Keratinocyte (primary cell): ENCODE results near the gene ATG9B. TPM values are rescaled to one million over a fixed set of nuclear protein-coding genes. Genes with fewer than 3 reads are reported as not detected.

Source experiments
- DNase-seq: peaks from one replicate; pipeline ENCODE4 v3.0.0-alpha.2; 2011; ENCODE audit warnings: low read depth, missing footprints, low spot score
- FAIRE-seq: peaks from 2 replicates; lab custom pipeline; 2011; peaks lifted over from hg19 to GRCh38; lab: Jason Lieb, UNC
- H2AFZ ChIP-seq: 2 replicates; pipeline ENCODE4 v1.6.0; 2012; ENCODE audit warnings: low read length, control low read depth, inconsistent platforms; ENCODE audit not compliant: control insufficient read depth
- H3K27ac ChIP-seq: 2 replicates; pipeline ENCODE4 v1.5.1; 2011; ENCODE audit warnings: low read length; ENCODE audit not compliant: control insufficient read depth, insufficient read depth
- H3K27me3 ChIP-seq: 3 replicates; pipeline ENCODE4 v1.6.0; 2011; ENCODE audit warnings: low read length; ENCODE audit not compliant: control insufficient read depth, insufficient read depth; ENCODE audit errors: extremely low read depth
- H3K36me3 ChIP-seq, 2 experiments: 2 replicates in 1 of 2; 3 replicates in 1 of 2; pipeline ENCODE4 v1.5.1; 2011; ENCODE audit warnings: low read length in 2 of 2, mild to moderate bottlenecking in 1 of 2; ENCODE audit not compliant: control insufficient read depth in 2 of 2, insufficient read depth in 2 of 2; ENCODE audit errors: extremely low read depth in 1 of 2
- H3K4me1 ChIP-seq: 3 replicates; pipeline ENCODE4 v1.5.1; 2011; ENCODE audit warnings: low read length; ENCODE audit not compliant: control insufficient read depth, insufficient read depth; ENCODE audit errors: extremely low read depth
- H3K4me2 ChIP-seq: 3 replicates; pipeline ENCODE4 v1.6.0; 2011; ENCODE audit warnings: low read depth, low read length; ENCODE audit not compliant: control insufficient read depth, insufficient read depth; ENCODE audit errors: extremely low read depth
- H3K4me3 ChIP-seq, 3 experiments: fragments of 200-600 bp in 1 of 3; sonication (generic) in 1 of 3; 2 replicates in 2 of 3; 3 replicates in 1 of 3; pipeline ENCODE4 v1.5.1; 2011 to 2016; ENCODE audit warnings: low read length in 3 of 3, mild to moderate bottlenecking in 3 of 3, control low read depth in 2 of 3, inconsistent platforms in 1 of 3, low read depth in 1 of 3, mixed read lengths in 1 of 3, mixed run types in 1 of 3, moderate library complexity in 1 of 3; ENCODE audit not compliant: control insufficient read depth in 2 of 3, insufficient read depth in 2 of 3; ENCODE audit errors: extremely low read depth in 1 of 3
- H3K79me2 ChIP-seq: 2 replicates; pipeline ENCODE4 v1.6.0; 2012; ENCODE audit warnings: low read length; ENCODE audit not compliant: control insufficient read depth, insufficient read depth
- H3K9ac ChIP-seq: 3 replicates; pipeline ENCODE4 v1.6.0; 2011; ENCODE audit warnings: low read length; ENCODE audit not compliant: control insufficient read depth, insufficient read depth; ENCODE audit errors: extremely low read depth
- H3K9me1 ChIP-seq: 3 replicates; pipeline ENCODE4 v1.6.0; 2011; ENCODE audit warnings: low read length; ENCODE audit not compliant: control insufficient read depth, insufficient read depth; ENCODE audit errors: extremely low read depth
- H3K9me3 ChIP-seq: 2 replicates; pipeline ENCODE4 v1.5.1; 2012; ENCODE audit warnings: low read depth, low read length; ENCODE audit not compliant: control insufficient read depth
- H4K20me1 ChIP-seq: 3 replicates; pipeline ENCODE4 v1.6.0; 2011; ENCODE audit warnings: low read length; ENCODE audit not compliant: control insufficient read depth, insufficient read depth; ENCODE audit errors: extremely low read depth
- CTCF ChIP-seq, 3 experiments: IDR thresholded peaks in 1 of 3; conservative IDR thresholded peaks in 1 of 3; optimal IDR thresholded peaks in 1 of 3; 2 replicates in 2 of 3; 3 replicates in 1 of 3; pipeline versions ENCODE3 to v1.5.1; 2011; ENCODE audit warnings: low read length in 3 of 3, mild to moderate bottlenecking in 3 of 3, moderate library complexity in 2 of 3, control low read depth in 1 of 3, inconsistent platforms in 1 of 3; ENCODE audit not compliant: insufficient read depth in 2 of 3; ENCODE audit errors: extremely low read depth in 1 of 3
- EZH2 ChIP-seq: IDR thresholded peaks from one replicate; pipeline ENCODE4 v1.6.1; 2012; ENCODE audit warnings: inconsistent platforms, mild to moderate bottlenecking, low read length, moderate library complexity
- dilution Hi-C: fragments of 300-500 bp; cut with MboI; formaldehyde crosslinking; loops from one replicate; pipeline ENCODE4 v1.7.0; 2020; ENCODE audit warnings: low sequenced_read_pairs; ENCODE audit not compliant: extremely low pct_ligation_motif_present
- polyA plus RNA-seq, 5 experiments: library from polyadenylated mRNA; depleted of rRNA in 3 of 5; stranded (reverse) in 3 of 5; stranded (forward) in 1 of 5; unstranded in 1 of 5; fragments of >200 nt; gene quantifications; 1 replicate in 1 of 5; 2 replicates in 3 of 5; 3 replicates in 1 of 5; pipeline versions ENCODE4 v1.2.1 to v1.2.3, GENCODE V29; 2011 to 2012; ENCODE audit warnings: missing spikeins in 2 of 5, low read depth in 1 of 5, low replicate concordance in 1 of 5

Gene ATG9B
- polyA plus RNA-seq, 1 donor (not counting 4 experiments of a cell fraction or from before 2014, with no cell fraction given) = 0.12 TPM

- H3K27me3 ChIP-seq = peaks cover 66% of the 10 kb centered on the region
- H3K79me2 ChIP-seq = no peaks in the 10 kb centered on the region
- no peak overlapping the region for H3K27ac ChIP-seq
- TF ChIP-seq EZH2 = peak; percentile 86
- no peak for TF ChIP-seq CTCF (optimal IDR thresholded peaks at IDR 0.05 in 1 of 3, IDR thresholded peaks at IDR 0.05 in 1 of 3, conservative IDR thresholded peaks at IDR 0.05 in 1 of 3; ENCODE audit: extremely low read depth in 1 of 3, insufficient read depth in 2 of 3, low read length in 3 of 3)
- H3K36me3 ChIP-seq = no peaks in the 10 kb centered on the region
- H3K4me2 ChIP-seq = no peak overlapping the region
- FAIRE-seq (no peak), DNase-seq (no peak)
- no peak overlapping the region for H3K4me3 ChIP-seq
- H3K9me1 ChIP-seq = no peaks in the 10 kb centered on the region
- H3K9ac ChIP-seq = no peak overlapping the region
- H4K20me1 ChIP-seq = no peaks in the 10 kb centered on the region
- no peak overlapping the region for H2AFZ ChIP-seq
- H3K9me3 ChIP-seq = no peaks in the 10 kb centered on the region
- H3K4me1 ChIP-seq = peaks cover 2% of the 10 kb centered on the region
- dilution Hi-C loops = no loop called here
Measured at GRCh38 chr7:150979713-150980390, 44.4 kb downstream of the ATG9B start.

GRCh38 chr7:150978126-150978789, 46.0 kb downstream of the ATG9B start, which contains the start of gene KCNH2:
Gene KCNH2 (minus strand): TSS chr7:150978321. CDS start chr7:150977913, 408 bp downstream.
- DNase-seq = no peak
- Histone ChIP-seq H3K4me1 (peaks cover 2% of the 10 kb centered on the region), H3K27ac (no peak within 1 kb of the TSS), H4K20me1 (no peaks in the 10 kb centered on the region), H3K4me3 (no peak within 1 kb of the TSS), H2AFZ (no peak within 1 kb of the TSS), H3K27me3 (peaks cover 79% of the 10 kb centered on the region), H3K36me3 (no peaks in the 10 kb centered on the region), H3K9me1 (no peaks in the 10 kb centered on the region), H3K79me2 (no peaks in the 10 kb centered on the region), H3K4me2 (no peak within 1 kb of the TSS), H3K9ac (no peak within 1 kb of the TSS), H3K9me3 (no peaks in the 10 kb centered on the region)
- dilution Hi-C loops = no loop called here
- FAIRE-seq = no peak
- peak; percentile 98 for TF ChIP-seq EZH2
- no peak for TF ChIP-seq CTCF (optimal IDR thresholded peaks at IDR 0.05 in 1 of 3, IDR thresholded peaks at IDR 0.05 in 1 of 3, conservative IDR thresholded peaks at IDR 0.05 in 1 of 3; ENCODE audit: extremely low read depth in 1 of 3, insufficient read depth in 2 of 3, low read length in 3 of 3)
